Measurements from ENCODE around the gene GPC3. TPM values are rescaled to one million over a fixed set of nuclear protein-coding genes. Genes with fewer than 3 reads are reported as not detected.

GPC3 gene
- total RNA-seq, 2 experiments from 2014 or later: 0.43 to 0.49 TPM

DNA sequence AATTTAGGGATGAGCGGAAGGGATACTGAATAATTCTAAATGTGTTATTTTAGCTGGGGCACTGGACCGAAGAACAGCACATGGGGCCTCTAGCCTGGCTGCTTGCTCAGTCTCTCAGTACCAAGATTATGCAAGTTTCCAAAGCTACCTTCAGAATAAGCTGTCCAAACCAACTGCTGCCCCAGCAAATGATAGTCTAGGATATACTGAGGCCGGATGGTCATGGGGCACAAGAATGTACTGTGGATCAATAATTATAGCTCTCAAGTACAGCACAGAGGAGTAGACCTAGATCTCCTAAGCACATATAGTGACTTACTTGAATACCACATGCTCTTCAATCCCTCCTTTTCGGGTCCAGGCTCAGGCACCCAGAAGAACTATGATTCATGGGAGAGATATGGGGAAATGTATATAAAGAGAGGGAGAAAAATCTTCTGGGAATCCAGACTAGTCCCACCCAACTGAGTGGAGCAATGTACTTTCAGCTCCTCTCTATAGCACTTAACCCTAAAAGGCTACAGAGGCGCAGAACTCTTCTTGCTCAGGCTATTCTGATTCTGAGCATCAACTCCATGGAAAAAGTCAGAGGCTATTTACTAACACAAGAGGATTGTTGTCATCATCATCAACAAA is 409.8 kb downstream of the GPC3 start:
- Mint-ChIP-seq H3K27me3 (ENCODE audit: low read depth) (no peaks in the 10 kb centered on the region), H3K36me3 (ENCODE audit: low read depth) (no peaks in the 10 kb centered on the region), H3K9me3 (no peaks in the 10 kb centered on the region), H3K4me1 (ENCODE audit: low read depth) (no peaks in the 10 kb centered on the region), H3K4me3 (no peak overlapping the region), H3K27ac (no peak overlapping the region)
- no peak for DNase-seq
- CTCF ChIA-PET: no interaction called here
- intact Hi-C loops (cut with micrococcal nuclease): no loop called here

DNA sequence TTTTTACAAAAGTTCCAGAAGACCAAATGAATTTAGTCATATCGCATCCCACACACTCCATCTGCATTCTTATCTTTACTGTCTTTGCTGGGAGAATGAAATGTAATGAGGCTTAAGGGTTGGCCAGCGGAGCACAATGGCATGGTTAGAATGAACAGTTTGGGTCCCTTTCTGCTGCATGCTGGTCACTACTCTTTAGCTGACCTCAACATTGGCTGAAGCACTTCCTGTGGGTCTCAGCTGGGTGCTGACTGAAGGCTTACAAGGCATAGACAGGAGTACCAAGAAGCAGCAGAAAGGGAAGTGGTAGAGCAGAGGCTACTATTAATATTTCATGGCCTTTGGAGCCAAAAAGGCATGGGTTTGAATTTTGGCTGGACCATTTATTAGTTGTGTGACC is 410.7 kb downstream of the GPC3 start:
- H3K9me3 Mint-ChIP-seq: no peaks in the 10 kb centered on the region

DNA sequence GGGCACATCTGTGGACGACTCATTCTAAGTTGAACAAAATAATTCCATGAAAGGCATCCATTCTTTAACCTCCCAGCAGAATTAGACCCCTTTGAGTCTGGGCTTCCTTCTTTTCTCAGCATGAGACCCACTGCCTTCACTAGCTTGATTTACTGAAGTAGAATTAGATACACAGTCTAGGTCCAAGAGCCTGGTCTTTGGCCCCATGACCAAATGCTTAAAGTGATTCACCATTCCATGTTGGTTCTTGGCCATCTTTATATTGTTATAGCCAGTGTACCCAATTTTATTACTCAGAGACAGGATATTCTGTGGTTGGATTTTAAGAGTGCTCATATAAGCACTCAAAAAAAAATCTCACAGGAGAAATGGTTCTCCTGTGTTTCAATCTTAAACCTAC is 414.8 kb downstream of the GPC3 start:
- Mint-ChIP-seq H3K27ac (no peak overlapping the region), H3K36me3 (ENCODE audit: low read depth) (no peaks in the 10 kb centered on the region), H3K27me3 (ENCODE audit: low read depth) (no peaks in the 10 kb centered on the region), H3K4me3 (no peak overlapping the region), H3K4me1 (ENCODE audit: low read depth) (no peaks in the 10 kb centered on the region), H3K9me3 (no peaks in the 10 kb centered on the region)
- CTCF ChIA-PET: no interaction called here
- intact Hi-C loops (cut with micrococcal nuclease): no loop called here
- DNase-seq: no peak

More for the DNA sequence above, 410.7 kb downstream of the GPC3 start:
- intact Hi-C loops (cut with micrococcal nuclease): no loop called here
- no peaks in the 10 kb centered on the region for H3K36me3 Mint-ChIP-seq (ENCODE audit: low read depth)
- CTCF ChIA-PET: no interaction called here
- no peak for DNase-seq
- no peak overlapping the region for H3K27ac Mint-ChIP-seq
- no peaks in the 10 kb centered on the region for H3K4me1 Mint-ChIP-seq (ENCODE audit: low read depth)
- H3K27me3 Mint-ChIP-seq (ENCODE audit: low read depth): no peaks in the 10 kb centered on the region
- H3K4me3 Mint-ChIP-seq: no peak overlapping the region

DNA sequence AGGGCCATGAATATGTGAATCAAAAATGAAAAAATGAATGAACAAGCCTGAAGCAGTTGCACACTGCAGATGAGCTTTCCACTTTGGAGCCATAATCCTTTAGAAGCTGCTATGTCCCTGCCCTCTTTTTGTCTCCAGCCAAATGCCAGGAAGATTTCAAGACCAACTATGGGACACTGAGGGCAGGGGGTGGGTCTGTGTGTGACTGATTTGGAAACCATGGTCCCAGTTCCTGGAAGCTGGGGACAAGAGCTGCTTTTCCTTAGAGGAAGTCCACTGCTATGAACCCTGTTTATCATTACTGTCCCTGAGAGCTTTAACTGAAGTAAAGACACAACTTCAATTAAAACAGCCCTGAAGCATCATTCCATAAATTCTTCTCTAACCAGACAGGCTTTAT is 416.2 kb downstream of the GPC3 start:
- H3K4me1 Mint-ChIP-seq (ENCODE audit: low read depth): no peaks in the 10 kb centered on the region
- no peaks in the 10 kb centered on the region for H3K27me3 Mint-ChIP-seq (ENCODE audit: low read depth)
- CTCF ChIA-PET: no interaction called here
- DNase-seq: no peak
- H3K9me3 Mint-ChIP-seq: no peaks in the 10 kb centered on the region
- no peaks in the 10 kb centered on the region for H3K36me3 Mint-ChIP-seq (ENCODE audit: low read depth)
- intact Hi-C loops (cut with micrococcal nuclease): no loop called here
- H3K27ac Mint-ChIP-seq: no peak overlapping the region
- H3K4me3 Mint-ChIP-seq: no peak overlapping the region

DNA sequence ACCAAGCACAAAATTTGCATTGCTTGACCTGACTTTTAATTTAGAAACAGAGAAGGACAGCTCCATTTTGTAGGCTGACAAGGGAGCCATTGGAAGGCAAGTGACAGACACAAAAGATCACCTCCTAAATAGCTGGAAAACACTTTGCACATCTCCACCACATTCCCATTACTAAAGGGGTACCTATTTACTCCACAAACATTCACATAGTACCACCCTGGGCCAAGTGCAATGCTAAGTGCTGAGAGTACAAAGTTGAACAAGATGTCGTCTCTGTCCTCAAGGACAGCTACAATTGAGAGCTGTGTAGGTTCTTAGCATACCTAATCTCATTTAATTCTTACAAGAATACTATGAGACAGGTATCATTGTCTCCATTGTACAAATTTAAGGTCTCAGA is 417.3 kb downstream of the GPC3 start:
- Mint-ChIP-seq H3K4me1 (ENCODE audit: low read depth) (no peaks in the 10 kb centered on the region), H3K27me3 (ENCODE audit: low read depth) (no peaks in the 10 kb centered on the region)

DNA sequence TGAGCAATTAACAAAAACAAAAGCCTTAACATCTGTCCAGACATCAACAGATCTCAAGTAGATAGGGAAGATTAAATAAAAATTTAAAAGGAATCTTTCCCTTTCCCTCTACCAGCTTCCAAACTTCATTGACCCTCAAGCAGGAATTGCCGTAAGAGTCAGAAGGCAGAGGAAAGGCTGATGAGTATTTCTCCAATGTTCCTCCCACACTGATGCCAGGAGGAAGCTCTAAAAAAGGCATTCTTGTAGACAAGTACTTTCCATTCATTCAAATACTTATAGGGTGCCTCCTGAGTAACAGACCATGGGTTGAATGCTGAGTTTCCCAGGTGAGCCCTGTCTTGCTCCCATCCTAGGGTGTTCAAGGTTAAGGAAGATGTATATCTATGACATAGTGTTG is 418.5 kb downstream of the GPC3 start:
- intact Hi-C loops (cut with micrococcal nuclease): no loop called here
- Mint-ChIP-seq H3K27ac (no peak overlapping the region), H3K4me3 (no peak overlapping the region), H3K4me1 (ENCODE audit: low read depth) (no peaks in the 10 kb centered on the region), H3K9me3 (no peaks in the 10 kb centered on the region), H3K36me3 (ENCODE audit: low read depth) (no peaks in the 10 kb centered on the region), H3K27me3 (ENCODE audit: low read depth) (no peaks in the 10 kb centered on the region)
- DNase-seq: no peak
- CTCF ChIA-PET: no interaction called here

More for the DNA sequence above, 417.3 kb downstream of the GPC3 start:
- Mint-ChIP-seq H3K9me3 (no peaks in the 10 kb centered on the region), H3K36me3 (ENCODE audit: low read depth) (no peaks in the 10 kb centered on the region), H3K4me3 (no peak overlapping the region), H3K27ac (no peak overlapping the region)
- CTCF ChIA-PET: no interaction called here
- intact Hi-C loops (cut with micrococcal nuclease): no loop called here
- no peak for DNase-seq

DNA sequence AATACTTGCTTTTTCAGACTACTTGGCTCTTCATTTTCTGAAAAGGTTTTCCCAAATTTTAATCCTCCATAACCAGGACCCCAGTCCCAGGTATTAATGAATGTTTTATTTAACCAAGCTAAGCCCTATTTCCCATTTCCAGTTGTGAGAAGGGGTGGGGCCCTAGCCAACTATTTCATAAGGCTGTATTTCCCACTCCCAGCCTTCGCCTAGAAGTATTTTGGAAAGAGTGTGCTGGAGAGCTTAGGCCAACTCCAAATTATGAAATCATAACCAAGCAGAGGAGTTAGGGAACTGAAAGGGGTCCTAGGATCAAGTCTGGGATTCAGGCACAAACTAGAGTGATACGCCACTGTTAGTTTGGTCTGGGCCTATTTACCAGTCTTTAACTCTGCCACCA is 421.7 kb downstream of the GPC3 start:
- DNase-seq: no peak
- Mint-ChIP-seq H3K36me3 (ENCODE audit: low read depth) (no peaks in the 10 kb centered on the region), H3K4me1 (ENCODE audit: low read depth) (no peaks in the 10 kb centered on the region), H3K4me3 (no peak overlapping the region), H3K9me3 (no peaks in the 10 kb centered on the region), H3K27ac (no peak overlapping the region), H3K27me3 (ENCODE audit: low read depth) (no peaks in the 10 kb centered on the region)
- CTCF ChIA-PET: no interaction called here
- intact Hi-C loops (cut with micrococcal nuclease): no loop called here

DNA sequence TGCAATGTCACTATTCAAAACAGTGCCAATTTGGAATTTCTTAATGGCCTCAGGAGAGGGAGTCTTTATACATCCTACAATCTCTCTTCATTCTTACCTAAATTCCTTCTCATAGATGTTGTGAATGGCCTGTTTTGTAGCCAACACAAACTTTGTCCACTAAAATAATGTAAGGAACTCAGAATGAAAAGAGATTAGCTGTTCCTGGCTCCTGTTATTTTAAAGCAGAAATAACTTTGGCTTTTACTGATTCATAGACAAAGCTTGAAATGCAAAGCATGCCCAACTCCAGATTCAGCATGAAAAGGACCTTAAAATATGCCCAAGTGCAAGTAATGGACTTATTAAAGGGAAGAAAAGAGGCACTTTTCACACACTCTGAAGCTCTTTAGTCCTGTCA is 424.1 kb downstream of the GPC3 start:
- intact Hi-C loops (cut with micrococcal nuclease): no loop called here
- DNase-seq: no peak
- Mint-ChIP-seq H3K27me3 (ENCODE audit: low read depth) (no peaks in the 10 kb centered on the region), H3K36me3 (ENCODE audit: low read depth) (no peaks in the 10 kb centered on the region), H3K4me1 (ENCODE audit: low read depth) (no peaks in the 10 kb centered on the region), H3K9me3 (no peaks in the 10 kb centered on the region), H3K27ac (no peak overlapping the region), H3K4me3 (no peak overlapping the region)
- CTCF ChIA-PET: no interaction called here

DNA sequence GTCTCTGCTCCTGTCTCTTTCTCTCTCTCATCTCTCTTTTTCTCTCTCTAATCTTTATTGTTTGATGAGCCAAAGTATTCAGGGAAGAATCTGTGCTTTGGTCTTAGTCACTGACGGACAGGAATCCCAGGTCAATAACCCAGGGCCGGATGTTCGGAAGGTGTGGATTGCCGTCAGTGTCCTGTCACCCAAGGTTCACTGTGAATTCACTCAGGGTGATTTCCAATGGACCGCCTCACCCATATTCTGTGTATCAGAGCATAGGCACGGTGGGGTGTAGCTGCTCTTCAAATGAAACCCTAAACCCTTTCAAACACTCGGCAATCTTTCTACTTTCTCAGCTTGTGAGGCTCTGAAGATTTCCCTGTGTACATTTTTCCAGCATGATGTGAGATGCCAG is 425.5 kb downstream of the GPC3 start:
- Mint-ChIP-seq H3K4me1 (ENCODE audit: low read depth) (no peaks in the 10 kb centered on the region), H3K27ac (no peak overlapping the region), H3K27me3 (ENCODE audit: low read depth) (no peaks in the 10 kb centered on the region), H3K4me3 (no peak overlapping the region), H3K9me3 (peaks cover 6% of the 10 kb centered on the region), H3K36me3 (ENCODE audit: low read depth) (peaks cover 5% of the 10 kb centered on the region)
- CTCF ChIA-PET: no interaction called here
- intact Hi-C loops (cut with micrococcal nuclease): no loop called here
- no peak for DNase-seq

DNA sequence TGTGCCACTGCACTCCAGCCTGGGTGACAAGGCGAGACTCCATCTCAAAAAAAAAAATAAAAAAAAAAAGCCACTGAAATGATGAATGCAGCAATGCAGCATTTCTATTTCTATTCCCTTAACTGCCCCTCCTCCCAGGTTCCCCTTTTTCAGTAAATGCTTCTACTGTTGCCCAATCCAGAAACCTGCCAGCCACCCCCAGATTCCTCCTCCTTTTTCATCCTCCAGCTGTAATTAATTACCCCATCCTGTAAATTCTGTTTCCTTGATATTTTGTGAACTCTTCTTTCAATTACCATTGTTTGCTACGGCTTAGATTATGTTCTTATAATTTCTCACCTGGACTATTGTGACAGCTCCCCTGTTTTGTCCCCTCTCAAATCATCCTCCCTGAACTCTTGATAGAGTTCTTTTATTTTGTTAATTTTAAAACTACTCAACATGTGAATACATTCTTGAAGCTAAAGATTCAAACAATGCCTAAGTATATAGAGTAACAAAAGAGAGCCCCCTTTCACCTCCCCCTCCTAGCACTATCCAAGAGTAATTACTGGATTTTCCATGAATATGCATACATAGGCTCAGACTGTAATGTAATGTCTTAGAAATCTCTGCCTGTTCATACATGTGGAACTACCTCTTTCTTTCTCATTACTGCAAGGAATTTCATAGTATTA is 429.5 kb downstream of the GPC3 start:
- CTCF ChIA-PET: no interaction called here
- peaks cover 5% of the 10 kb centered on the region for H3K36me3 Mint-ChIP-seq (ENCODE audit: low read depth)
- peaks cover 8% of the 10 kb centered on the region for H3K9me3 Mint-ChIP-seq
- no peak overlapping the region for H3K27ac Mint-ChIP-seq
- H3K4me1 Mint-ChIP-seq (ENCODE audit: low read depth): no peaks in the 10 kb centered on the region
- intact Hi-C loops (cut with micrococcal nuclease): no loop called here
- H3K4me3 Mint-ChIP-seq: no peak overlapping the region
- no peaks in the 10 kb centered on the region for H3K27me3 Mint-ChIP-seq (ENCODE audit: low read depth)
- DNase-seq: no peak

DNA sequence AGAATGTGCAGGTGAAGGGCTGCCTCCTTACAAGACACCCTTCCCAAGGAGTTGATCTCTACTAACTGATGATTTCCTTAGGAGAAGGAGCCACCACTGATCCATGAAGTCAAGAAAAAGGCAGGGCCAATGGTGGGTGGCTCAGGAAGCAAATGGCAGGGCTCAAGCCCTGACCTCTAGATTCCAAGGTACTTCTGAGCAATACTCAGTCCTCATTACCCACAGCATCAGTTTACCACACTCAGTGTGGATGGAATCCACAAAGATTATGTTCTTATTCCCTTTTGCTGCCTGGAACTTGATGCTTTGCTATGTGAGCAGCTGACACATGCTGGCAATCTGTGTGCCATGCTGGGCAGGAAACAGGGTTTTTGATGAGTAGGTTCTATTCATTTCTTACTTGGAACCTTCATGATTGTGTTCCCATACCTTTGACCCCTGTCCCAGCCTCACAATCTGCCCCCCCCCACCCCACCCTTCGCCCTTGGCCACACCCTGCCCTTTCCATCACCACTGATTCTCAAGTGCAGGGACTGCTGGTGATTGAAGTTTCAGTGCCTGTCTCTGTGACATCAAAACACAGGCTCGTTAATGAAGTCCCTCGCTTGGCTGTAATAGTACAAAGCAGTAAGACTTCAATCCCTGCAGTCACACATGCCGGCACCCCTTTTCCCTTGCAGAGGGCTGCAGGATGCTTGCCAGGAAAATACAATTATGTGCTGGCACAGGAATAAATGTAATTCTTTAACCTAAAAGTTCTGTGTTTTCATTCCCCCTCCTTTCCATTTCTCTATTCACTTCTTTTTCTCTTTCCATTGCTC is 434.5 kb downstream of the GPC3 start:
- H3K36me3 Mint-ChIP-seq (ENCODE audit: low read depth): peaks cover 3% of the 10 kb centered on the region
- H3K4me3 Mint-ChIP-seq: no peak overlapping the region
- CTCF ChIA-PET: no interaction called here
- H3K4me1 Mint-ChIP-seq (ENCODE audit: low read depth): no peaks in the 10 kb centered on the region
- no peaks in the 10 kb centered on the region for H3K27me3 Mint-ChIP-seq (ENCODE audit: low read depth)
- no peak overlapping the region for H3K27ac Mint-ChIP-seq
- intact Hi-C loops (cut with micrococcal nuclease): no loop called here
- DNase-seq: no peak
- H3K9me3 Mint-ChIP-seq: peaks cover 7% of the 10 kb centered on the region

DNA sequence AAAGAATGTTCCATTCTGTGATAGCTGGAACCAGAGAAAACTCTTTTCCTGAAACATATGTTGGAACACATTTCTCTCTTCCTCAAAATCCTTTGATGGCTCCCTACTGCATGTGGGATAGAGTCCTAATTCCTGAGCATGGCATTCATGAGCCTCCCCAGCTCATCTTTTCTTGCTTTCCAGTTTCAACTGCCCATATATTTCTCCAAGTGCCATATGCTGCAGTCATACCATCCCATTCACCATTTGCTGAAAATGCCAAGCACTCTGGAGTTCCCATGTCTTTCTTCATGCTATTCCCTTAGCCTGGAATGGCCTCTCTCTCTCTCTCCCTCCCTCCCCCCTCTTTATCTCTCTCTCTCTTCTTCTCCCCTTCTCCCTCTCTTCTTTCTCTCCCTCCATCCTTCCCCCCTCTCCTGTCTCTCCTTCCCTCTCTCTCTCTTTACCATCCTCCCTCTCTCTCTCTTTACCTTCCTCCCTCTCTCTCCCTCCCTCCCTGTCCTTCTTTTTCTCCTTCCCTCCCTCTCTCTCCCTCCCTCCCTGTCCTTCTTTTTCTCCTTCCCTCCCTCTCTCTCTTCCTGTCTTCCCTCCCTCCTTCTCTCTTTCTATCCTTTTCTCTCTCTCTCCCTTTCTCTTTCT is 436.0 kb downstream of the GPC3 start:
- CTCF ChIA-PET: interaction anchor here (0.5 kb wide), 1 partner anchor 11 kb away, joined by 3 read pairs; no protein-coding TSS in a partner anchor
- H3K4me3 Mint-ChIP-seq: no peak overlapping the region

More for the DNA sequence above, 436.0 kb downstream of the GPC3 start:
- Mint-ChIP-seq H3K4me1 (ENCODE audit: low read depth) (no peaks in the 10 kb centered on the region), H3K9me3 (no peaks in the 10 kb centered on the region), H3K27ac (no peak overlapping the region), H3K27me3 (ENCODE audit: low read depth) (no peaks in the 10 kb centered on the region), H3K36me3 (ENCODE audit: low read depth) (no peaks in the 10 kb centered on the region)
- intact Hi-C loops (cut with micrococcal nuclease): no loop called here
- no peak for DNase-seq
